Measurements from ENCODE around the gene CELF4. TPM values are rescaled to one million over a fixed set of nuclear protein-coding genes. Genes with fewer than 3 reads are reported as not detected.
A peak's percentile ranks its signal among the peaks of the same experiment; 100 is the strongest.

Gene CELF4
- polyA plus RNA-seq, 1 donor (not counting 4 experiments of a cell fraction or from before 2014, with no cell fraction given), result not detected

GRCh38 chr18:37348729-37349128 lies 216.9 kb downstream of the CELF4 start:
- Histone ChIP-seq H4K20me1 (ENCODE audit: control insufficient read depth, extremely low read depth, insufficient read depth, low read length) (no peaks in the 10 kb centered on the region), H3K36me3 (ENCODE audit: control insufficient read depth in 2 of 2, extremely low read depth in 1 of 2, insufficient read depth in 2 of 2, low read length in 2 of 2) (no peaks in the 10 kb centered on the region), H3K9me1 (ENCODE audit: control insufficient read depth, extremely low read depth, insufficient read depth, low read length) (no peaks in the 10 kb centered on the region), H3K9me3 (ENCODE audit: control insufficient read depth, low read depth, low read length) (no peaks in the 10 kb centered on the region), H2AFZ (ENCODE audit: control insufficient read depth, low read length) (no peak overlapping the region), H3K9ac (ENCODE audit: control insufficient read depth, extremely low read depth, insufficient read depth, low read length) (no peak overlapping the region), H3K4me1 (ENCODE audit: control insufficient read depth, extremely low read depth, insufficient read depth, low read length) (no peaks in the 10 kb centered on the region), H3K27ac (ENCODE audit: control insufficient read depth, insufficient read depth, low read length) (no peak overlapping the region), H3K4me3 (ENCODE audit: control insufficient read depth in 2 of 3, extremely low read depth in 1 of 3, insufficient read depth in 2 of 3, low read depth in 1 of 3, low read length in 3 of 3) (no peak overlapping the region), H3K4me2 (ENCODE audit: control insufficient read depth, extremely low read depth, insufficient read depth, low read depth, low read length) (no peak overlapping the region), H3K27me3 (ENCODE audit: control insufficient read depth, extremely low read depth, insufficient read depth, low read length) (peaks cover 17% of the 10 kb centered on the region), H3K79me2 (ENCODE audit: control insufficient read depth, insufficient read depth, low read length) (no peaks in the 10 kb centered on the region)
- TF ChIP-seq, protein P1, sequence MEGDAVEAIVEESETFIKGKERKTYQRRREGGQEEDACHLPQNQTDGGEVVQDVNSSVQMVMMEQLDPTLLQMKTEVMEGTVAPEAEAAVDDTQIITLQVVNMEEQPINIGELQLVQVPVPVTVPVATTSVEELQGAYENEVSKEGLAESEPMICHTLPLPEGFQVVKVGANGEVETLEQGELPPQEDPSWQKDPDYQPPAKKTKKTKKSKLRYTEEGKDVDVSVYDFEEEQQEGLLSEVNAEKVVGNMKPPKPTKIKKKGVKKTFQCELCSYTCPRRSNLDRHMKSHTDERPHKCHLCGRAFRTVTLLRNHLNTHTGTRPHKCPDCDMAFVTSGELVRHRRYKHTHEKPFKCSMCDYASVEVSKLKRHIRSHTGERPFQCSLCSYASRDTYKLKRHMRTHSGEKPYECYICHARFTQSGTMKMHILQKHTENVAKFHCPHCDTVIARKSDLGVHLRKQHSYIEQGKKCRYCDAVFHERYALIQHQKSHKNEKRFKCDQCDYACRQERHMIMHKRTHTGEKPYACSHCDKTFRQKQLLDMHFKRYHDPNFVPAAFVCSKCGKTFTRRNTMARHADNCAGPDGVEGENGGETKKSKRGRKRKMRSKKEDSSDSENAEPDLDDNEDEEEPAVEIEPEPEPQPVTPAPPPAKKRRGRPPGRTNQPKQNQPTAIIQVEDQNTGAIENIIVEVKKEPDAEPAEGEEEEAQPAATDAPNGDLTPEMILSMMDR (optimal IDR thresholded peaks at IDR 0.05 in 1 of 3, IDR thresholded peaks at IDR 0.05 in 1 of 3, conservative IDR thresholded peaks at IDR 0.05 in 1 of 3; ENCODE audit: extremely low read depth in 1 of 3, insufficient read depth in 2 of 3, low read length in 3 of 3), result no peak
- TF ChIP-seq EZH2 (IDR thresholded peaks at IDR 0.05; ENCODE audit: low read length), result no peak
- dilution Hi-C loops (cut with MboI; ENCODE audit: extremely low pct_ligation_motif_present, low sequenced_read_pairs), result no loop called here
- DNase-seq (ENCODE audit: low read depth, low spot score), result no peak
- FAIRE-seq, result no peak

- Histone ChIP-seq H2AFZ (ENCODE audit: control insufficient read depth, low read length) (no peak overlapping the region), H3K27ac (ENCODE audit: control insufficient read depth, insufficient read depth, low read length) (no peak overlapping the region), H3K4me1 (ENCODE audit: control insufficient read depth, extremely low read depth, insufficient read depth, low read length) (peaks cover 3% of the 10 kb centered on the region), H3K4me2 (ENCODE audit: control insufficient read depth, extremely low read depth, insufficient read depth, low read depth, low read length) (no peak overlapping the region), H3K36me3 (ENCODE audit: control insufficient read depth in 2 of 2, extremely low read depth in 1 of 2, insufficient read depth in 2 of 2, low read length in 2 of 2) (no peaks in the 10 kb centered on the region), H3K9me3 (ENCODE audit: control insufficient read depth, low read depth, low read length) (no peaks in the 10 kb centered on the region), H3K9me1 (ENCODE audit: control insufficient read depth, extremely low read depth, insufficient read depth, low read length) (no peaks in the 10 kb centered on the region), H3K4me3 (ENCODE audit: control insufficient read depth in 2 of 3, extremely low read depth in 1 of 3, insufficient read depth in 2 of 3, low read depth in 1 of 3, low read length in 3 of 3) (no peak overlapping the region), H4K20me1 (ENCODE audit: control insufficient read depth, extremely low read depth, insufficient read depth, low read length) (no peaks in the 10 kb centered on the region), H3K9ac (ENCODE audit: control insufficient read depth, extremely low read depth, insufficient read depth, low read length) (no peak overlapping the region), H3K79me2 (ENCODE audit: control insufficient read depth, insufficient read depth, low read length) (no peaks in the 10 kb centered on the region), H3K27me3 (ENCODE audit: control insufficient read depth, extremely low read depth, insufficient read depth, low read length) (peaks cover 20% of the 10 kb centered on the region)
- no peak for DNase-seq (ENCODE audit: low read depth, low spot score)
- dilution Hi-C loops (cut with MboI; ENCODE audit: extremely low pct_ligation_motif_present, low sequenced_read_pairs), result no loop called here
- no peak for FAIRE-seq
- TF ChIP-seq EZH2 (IDR thresholded peaks at IDR 0.05; ENCODE audit: low read length), result no peak
Measured at GRCh38 chr18:37346048-37346447, 219.6 kb downstream of the CELF4 start.

GRCh38 chr18:37343542-37343851 lies 222.1 kb downstream of the CELF4 start:
- dilution Hi-C loops (cut with MboI; ENCODE audit: extremely low pct_ligation_motif_present, low sequenced_read_pairs), result no loop called here
- TF ChIP-seq, protein P1 (optimal IDR thresholded peaks at IDR 0.05 in 1 of 3, IDR thresholded peaks at IDR 0.05 in 1 of 3, conservative IDR thresholded peaks at IDR 0.05 in 1 of 3; ENCODE audit: extremely low read depth in 1 of 3, insufficient read depth in 2 of 3, low read length in 3 of 3), result no peak
- no peak for TF ChIP-seq EZH2 (IDR thresholded peaks at IDR 0.05; ENCODE audit: low read length)
- H4K20me1 ChIP-seq (ENCODE audit: control insufficient read depth, extremely low read depth, insufficient read depth, low read length), result no peaks in the 10 kb centered on the region

More at GRCh38 chr18:37343542-37343851, 222.1 kb downstream of the CELF4 start:
- no peaks in the 10 kb centered on the region for H3K79me2 ChIP-seq (ENCODE audit: control insufficient read depth, insufficient read depth, low read length)
- no peak overlapping the region for H3K9ac ChIP-seq (ENCODE audit: control insufficient read depth, extremely low read depth, insufficient read depth, low read length)
- peaks cover 3% of the 10 kb centered on the region for H3K4me1 ChIP-seq (ENCODE audit: control insufficient read depth, extremely low read depth, insufficient read depth, low read length)
- H3K4me3 ChIP-seq (ENCODE audit: control insufficient read depth in 2 of 3, extremely low read depth in 1 of 3, insufficient read depth in 2 of 3, low read depth in 1 of 3, low read length in 3 of 3), result no peak overlapping the region
- no peaks in the 10 kb centered on the region for H3K36me3 ChIP-seq (ENCODE audit: control insufficient read depth in 2 of 2, extremely low read depth in 1 of 2, insufficient read depth in 2 of 2, low read length in 2 of 2)
- FAIRE-seq, result no peak
- H2AFZ ChIP-seq (ENCODE audit: control insufficient read depth, low read length), result no peak overlapping the region
- H3K27me3 ChIP-seq (ENCODE audit: control insufficient read depth, extremely low read depth, insufficient read depth, low read length), result peaks cover 20% of the 10 kb centered on the region
- H3K9me1 ChIP-seq (ENCODE audit: control insufficient read depth, extremely low read depth, insufficient read depth, low read length), result no peaks in the 10 kb centered on the region
- H3K27ac ChIP-seq (ENCODE audit: control insufficient read depth, insufficient read depth, low read length), result no peak overlapping the region
- no peak for DNase-seq (ENCODE audit: low read depth, low spot score)
- peak overlapping the region; percentile 32 for H3K4me2 ChIP-seq (ENCODE audit: control insufficient read depth, extremely low read depth, insufficient read depth, low read depth, low read length)
- no peaks in the 10 kb centered on the region for H3K9me3 ChIP-seq (ENCODE audit: control insufficient read depth, low read depth, low read length)

Data from keratinocyte (primary cell).